ENCODE results near the gene FGD4. TPM values are rescaled to one million over a fixed set of nuclear protein-coding genes. Genes with fewer than 3 reads are reported as not detected.

The FGD4 gene
- total and polyA plus RNA-seq, 2 donors (not counting 3 experiments of a cell fraction or from before 2014, with no cell fraction given), result 6.6 to 44.7 TPM

GRCh38 chr12:32544893-32545292 is 145.5 kb downstream of the FGD4 start:
- no peak for DNase-seq (ENCODE audit: low read depth, low spot score)
- intact Hi-C loops (cut with micrococcal nuclease), result loop anchor here (2.0 kb wide), 1 partner anchor 76 kb away; no protein-coding TSS in a partner anchor
- no peaks in the 10 kb centered on the region for H3K36me3 ChIP-seq (ENCODE audit: control insufficient read depth in 2 of 2, extremely low read depth in 1 of 2, insufficient read depth in 2 of 2, low read length in 2 of 2)
- dilution Hi-C loops (cut with MboI; ENCODE audit: extremely low pct_ligation_motif_present, low sequenced_read_pairs), result no loop called here
- H3K4me1 ChIP-seq (ENCODE audit: control insufficient read depth, extremely low read depth, insufficient read depth, low read length), result peaks cover 32% of the 10 kb centered on the region
- no TSS peak for BruUV-seq (replicated peaks)
- ChIA-PET CTCF (interaction anchor here (0.8 to 2.6 kb wide), 5 partner anchors 9 to 88 kb away, joined by 3 to 11 read pairs (median 6); no protein-coding TSS in a partner anchor), POLR2A (no interaction called here)
- no peak for FAIRE-seq
- no peak overlapping the region for H2AFZ ChIP-seq (ENCODE audit: low read depth, low read length)
- H3K4me2 ChIP-seq (ENCODE audit: insufficient read depth, low read length), result no peak overlapping the region
- no peaks in the 10 kb centered on the region for H3K27me3 ChIP-seq (ENCODE audit: control insufficient read depth in 2 of 2, insufficient read depth in 2 of 2, low read length in 2 of 2)
- H3K79me2 ChIP-seq (ENCODE audit: control insufficient read depth, insufficient read depth, low read length), result peaks cover 68% of the 10 kb centered on the region
- H3K27ac ChIP-seq (ENCODE audit: insufficient read depth, low read depth, low read length), result no peak overlapping the region
- H3K9ac ChIP-seq (replicated peaks; ENCODE audit: extremely low read depth, insufficient read depth, low read length), result no peak overlapping the region
- H4K20me1 ChIP-seq (replicated peaks; ENCODE audit: control insufficient read depth, extremely low read depth, insufficient read depth, low read length), result peaks cover 2% of the 10 kb centered on the region
- TF ChIP-seq MAX (IDR thresholded peaks at IDR 0.05; ENCODE audit: insufficient read depth, insufficient read length) (no peak), EZH2 (IDR thresholded peaks at IDR 0.05; ENCODE audit: borderline replicate concordance, low read depth, low read length, severe bottlenecking) (no peak), JUN (IDR thresholded peaks at IDR 0.05; ENCODE audit: borderline replicate concordance, insufficient read depth, insufficient read length, low read depth) (no peak), FOS (IDR thresholded peaks at IDR 0.05; ENCODE audit: borderline replicate concordance, insufficient read depth, low read length) (no peak), GATA2 (IDR thresholded peaks at IDR 0.05; ENCODE audit: insufficient read depth, insufficient read length, low read depth, low read length) (no peak), MYC (IDR thresholded peaks at IDR 0.05; ENCODE audit: low read depth, low read length) (no peak), CTCF (IDR thresholded peaks at IDR 0.05; ENCODE audit: extremely low read depth in 1 of 2, insufficient read depth in 1 of 2, low read depth in 1 of 2, low read length in 2 of 2) (no peak), POLR2A (IDR thresholded peaks at IDR 0.05; ENCODE audit: low read depth, low read length) (no peak), POLR2AphosphoS5 (IDR thresholded peaks at IDR 0.05; ENCODE audit: insufficient read depth, low read depth, low read length) (no peak)
- H3K9me3 ChIP-seq (replicated peaks; ENCODE audit: control insufficient read depth, insufficient read depth, low read length), result no peaks in the 10 kb centered on the region
- no peak overlapping the region for H3K4me3 ChIP-seq (replicated peaks in 1 of 3; ENCODE audit: insufficient read depth in 1 of 3, low read depth in 1 of 3, low read length in 3 of 3)
- H3K9me1 ChIP-seq (replicated peaks; ENCODE audit: control insufficient read depth, extremely low read depth, insufficient read depth, low read length), result no peaks in the 10 kb centered on the region

Data from endothelial cell of umbilical vein (primary cell).